ENCODE data around the gene NOSTRIN. TPM values are rescaled to one million over a fixed set of nuclear protein-coding genes. Genes with fewer than 3 reads are reported as not detected.

The NOSTRIN gene
- total RNA-seq, 1 experiment from 2014 or later = 3.1 TPM

DNA sequence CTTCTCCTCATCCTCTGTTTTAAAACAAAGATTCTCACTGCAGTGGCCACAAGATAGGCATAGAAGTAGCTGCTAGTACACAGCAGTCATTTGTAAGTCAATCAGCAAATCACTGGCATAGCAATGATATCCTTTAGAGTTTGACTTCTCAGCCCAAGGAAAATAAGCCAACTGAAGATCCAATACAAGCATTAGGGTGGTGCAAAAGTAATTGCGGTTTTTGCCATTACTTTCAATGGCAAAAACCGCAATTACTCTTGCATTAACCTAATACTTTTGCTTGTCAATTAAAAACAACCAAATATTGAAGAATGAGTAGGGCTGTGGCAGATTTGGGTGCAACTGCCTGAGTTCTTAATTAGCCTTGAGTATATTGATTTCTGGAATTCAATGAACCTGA is 101.5 kb downstream of the NOSTRIN start:
- Histone ChIP-seq H3K79me2 (ENCODE audit: insufficient read depth, low read length) (no peaks in the 10 kb centered on the region), H3K27me3 (ENCODE audit: insufficient read depth, low read length) (no peaks in the 10 kb centered on the region), H3K9ac (ENCODE audit: low read length) (no peak overlapping the region), H2AFZ (ENCODE audit: low read depth, low read length, poor library complexity, severe bottlenecking) (no peak overlapping the region), H3K4me3 (replicated peaks in 1 of 2; ENCODE audit: low read depth in 1 of 2, low read length in 2 of 2) (no peak overlapping the region), H3K9me2 (ENCODE audit: insufficient read depth) (no peaks in the 10 kb centered on the region), H3K27ac (ENCODE audit: low read depth, low read length) (no peak overlapping the region), H3K36me3 (ENCODE audit: control insufficient read depth in 1 of 2, insufficient read depth in 2 of 2, low read length in 2 of 2) (no peaks in the 10 kb centered on the region), H3K9me3 (ENCODE audit: control insufficient read depth in 1 of 2, insufficient read depth in 1 of 2, low read depth in 1 of 2, low read length in 2 of 2) (no peaks in the 10 kb centered on the region), H4K20me1 (ENCODE audit: insufficient read depth) (no peaks in the 10 kb centered on the region), H3K4me2 (ENCODE audit: low read length) (no peak overlapping the region), H3K4me1 (ENCODE audit: control insufficient read depth in 1 of 2, insufficient read depth in 2 of 2, low read length in 2 of 2) (no peaks in the 10 kb centered on the region)
- BruUV-seq (replicated peaks) = no TSS peak
- DNase-seq (ENCODE audit: low read depth, low spot score) (no peak), ATAC-seq (no peak)
- ChIA-PET POLR2A (no interaction called here), RAD21 (ENCODE audit: low non-redundant PET in 1 of 2, low total read pairs in 2 of 2, uncharacterized antibody in 2 of 2, unreplicated experiment in 2 of 2) (no interaction called here), CTCF (no interaction called here)
- TF ChIP-seq EZH2phosphoT487 (IDR thresholded peaks at IDR 0.05; ENCODE audit: borderline replicate concordance) = no peak
- no peak for TF ChIP-seq FOSL1 (IDR thresholded peaks at IDR 0.05; ENCODE audit: low read depth)
- no peak for TF ChIP-seq CTCF (IDR thresholded peaks at IDR 0.05 in 2 of 3, conservative IDR thresholded peaks at IDR 0.05 in 1 of 3; ENCODE audit: borderline replicate concordance in 1 of 3, insufficient read depth in 1 of 3, low read depth in 2 of 3, low read length in 2 of 3)
- intact Hi-C loops (cut with micrococcal nuclease) = no loop called here

DNA sequence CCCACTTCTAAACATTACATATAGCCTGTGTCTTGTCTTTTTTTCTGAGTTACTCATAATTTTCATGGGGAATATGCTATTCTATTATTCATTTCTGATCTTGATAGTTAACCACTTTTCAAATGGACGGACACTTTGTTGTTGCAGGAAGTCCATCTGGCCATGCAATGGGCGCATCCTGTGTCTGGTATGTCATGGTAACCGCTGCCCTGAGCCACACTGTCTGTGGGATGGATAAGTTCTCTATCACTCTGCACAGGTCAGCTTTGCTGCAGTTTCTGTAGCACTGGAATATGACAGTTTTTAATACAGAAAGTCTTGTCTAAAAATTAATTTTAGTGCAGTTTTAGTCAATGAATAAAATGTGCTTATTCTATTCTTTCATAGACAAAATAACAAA is 101.9 kb downstream of the NOSTRIN start:
- H3K9me2 ChIP-seq (ENCODE audit: insufficient read depth) = no peaks in the 10 kb centered on the region
- no peaks in the 10 kb centered on the region for H3K27me3 ChIP-seq (ENCODE audit: insufficient read depth, low read length)
- DNase-seq (ENCODE audit: low read depth, low spot score) (no peak), ATAC-seq (no peak)
- H4K20me1 ChIP-seq (ENCODE audit: insufficient read depth) = no peaks in the 10 kb centered on the region
- no peak overlapping the region for H2AFZ ChIP-seq (ENCODE audit: low read depth, low read length, poor library complexity, severe bottlenecking)
- no TSS peak for BruUV-seq (replicated peaks)
- H3K36me3 ChIP-seq (ENCODE audit: control insufficient read depth in 1 of 2, insufficient read depth in 2 of 2, low read length in 2 of 2) = no peaks in the 10 kb centered on the region
- no peaks in the 10 kb centered on the region for H3K4me1 ChIP-seq (ENCODE audit: control insufficient read depth in 1 of 2, insufficient read depth in 2 of 2, low read length in 2 of 2)
- no peak overlapping the region for H3K4me2 ChIP-seq (ENCODE audit: low read length)
- no peak overlapping the region for H3K27ac ChIP-seq (ENCODE audit: low read depth, low read length)
- RAD21 ChIA-PET (ENCODE audit: low non-redundant PET in 1 of 2, low total read pairs in 2 of 2, uncharacterized antibody in 2 of 2, unreplicated experiment in 2 of 2) = no interaction called here
- H3K4me3 ChIP-seq (replicated peaks in 1 of 2; ENCODE audit: low read depth in 1 of 2, low read length in 2 of 2) = no peak overlapping the region
- intact Hi-C loops (cut with micrococcal nuclease) = no loop called here
- H3K9me3 ChIP-seq (ENCODE audit: control insufficient read depth in 1 of 2, insufficient read depth in 1 of 2, low read depth in 1 of 2, low read length in 2 of 2) = no peaks in the 10 kb centered on the region
- H3K79me2 ChIP-seq (ENCODE audit: insufficient read depth, low read length) = no peaks in the 10 kb centered on the region
- POLR2A ChIA-PET = no interaction called here
- H3K9ac ChIP-seq (ENCODE audit: low read length) = no peak overlapping the region
- CTCF ChIA-PET = no interaction called here
- TF ChIP-seq CBX3 (IDR thresholded peaks at IDR 0.05; ENCODE audit: low read depth) (no peak), ZFX (IDR thresholded peaks at IDR 0.05) (no peak), TCF7L2 (IDR thresholded peaks at IDR 0.05; ENCODE audit: borderline replicate concordance, extremely low read depth, insufficient read depth, insufficient read length) (no peak), CEBPB (IDR thresholded peaks at IDR 0.05; ENCODE audit: low read depth) (no peak), REST (IDR thresholded peaks at IDR 0.05; ENCODE audit: low read depth) (no peak), ZNF274 (IDR thresholded peaks at IDR 0.05; ENCODE audit: low read depth, low read length) (no peak), ELF1 (IDR thresholded peaks at IDR 0.05; ENCODE audit: borderline replicate concordance, low read depth) (no peak), EZH2phosphoT487 (IDR thresholded peaks at IDR 0.05; ENCODE audit: borderline replicate concordance) (no peak), SIN3A (IDR thresholded peaks at IDR 0.05; ENCODE audit: low read depth) (no peak), EZH2 (IDR thresholded peaks at IDR 0.05) (no peak), EGR1 (IDR thresholded peaks at IDR 0.05; ENCODE audit: low read depth) (no peak), ZBTB33 (IDR thresholded peaks at IDR 0.05; ENCODE audit: extremely low read depth, insufficient replicate concordance, low read length) (no peak)

All from HCT116 (cell line).